HCT116 (cell line): ENCODE data around the gene CAMK1D. TPM values are rescaled to one million over a fixed set of nuclear protein-coding genes. Genes with fewer than 3 reads are reported as not detected.

Source experiments
- ATAC-seq: fragments of 200-7000 bp; cut with Tn5 transposase; 2 replicates; pipeline ENCODE4 v1.9.1; 2020; ENCODE audit warnings: mild to moderate bottlenecking, moderate library complexity
- BruUV-seq: library from RNA; stranded (reverse); fragments of 400-500 nt; replicated peaks from 2 replicates; lab custom pipeline; 2021; lab: Mats Ljungman, UMichigan
- CTCF ChIA-PET: fragments of 300-600 bp; sonication (Branson Sonifier 250); formaldehyde crosslinking; loops from one replicate; lab custom pipeline; 2021; ENCODE audit warnings: antibody characterized with exemption; lab: Charles Lee
- POLR2A ChIA-PET: fragments of 300-600, 350-600 bp; sonication (Branson Sonifier 250); formaldehyde crosslinking; loops from one replicate; lab custom pipeline; 2021; ENCODE audit warnings: antibody characterized with exemption; lab: Charles Lee
- RAD21 ChIA-PET, 2 experiments: fragments of 300-600 bp; sonication (Branson Sonifier 250); formaldehyde crosslinking; loops; one replicate each; lab custom pipeline; 2023; ENCODE audit warnings: low total read pairs in 2 of 2; ENCODE audit not compliant: uncharacterized antibody in 2 of 2, unreplicated experiment in 2 of 2, low non-redundant PET in 1 of 2; lab: Charles Lee
- DNase-seq: peaks from one replicate; pipeline ENCODE4 v3.0.0-alpha.2; 2010; ENCODE audit warnings: low read depth, low spot score
- H2AFZ ChIP-seq: fragments of 200-600 bp; shearing (Covaris generic), sonication (generic); 2 replicates; pipeline ENCODE4 v1.6.1; 2017; ENCODE audit warnings: low read depth, mixed run types, mixed read lengths, antibody characterized with exemption, low read length; ENCODE audit not compliant: poor library complexity, severe bottlenecking
- H3K27ac ChIP-seq: 2 replicates; pipeline ENCODE4 v1.5.1; 2012; ENCODE audit warnings: low read depth, low read length
- H3K27me3 ChIP-seq: fragments of 200-600 bp; sonication (generic); 2 replicates; pipeline ENCODE4 v1.6.1; 2016; ENCODE audit warnings: mixed run types, low read length, mixed read lengths; ENCODE audit not compliant: insufficient read depth
- H3K36me3 ChIP-seq, 2 experiments: fragments of 200-500 bp in 1 of 2; fragments of 200-600 bp in 1 of 2; sonication (Bioruptor generic) in 1 of 2; sonication (generic) in 1 of 2; 2 replicates each; pipeline versions ENCODE4 v1.5.1 to v1.6.1; 2014 to 2016; ENCODE audit warnings: low read length in 2 of 2, inconsistent platforms in 1 of 2, mixed read lengths in 1 of 2, mixed run types in 1 of 2; ENCODE audit not compliant: insufficient read depth in 2 of 2, control insufficient read depth in 1 of 2
- H3K4me1 ChIP-seq, 2 experiments: fragments of 200-600 bp in 1 of 2; sonication (generic) in 1 of 2; 2 replicates each; pipeline versions ENCODE4 v1.5.1 to v1.6.1; 2012 to 2017; ENCODE audit warnings: low read length in 2 of 2, inconsistent platforms in 1 of 2, mild to moderate bottlenecking in 1 of 2, mixed read lengths in 1 of 2, mixed run types in 1 of 2, moderate library complexity in 1 of 2; ENCODE audit not compliant: insufficient read depth in 2 of 2, control insufficient read depth in 1 of 2
- H3K4me2 ChIP-seq: fragments of 200-600 bp; sonication (generic); 2 replicates; pipeline ENCODE4 v1.6.1; 2017; ENCODE audit warnings: mixed run types, low read length, mixed read lengths
- H3K4me3 ChIP-seq, 2 experiments: fragments of 200-600 bp in 1 of 2; sonication (generic) in 1 of 2; replicated peaks in 1 of 2; 2 replicates each; pipeline ENCODE4 v1.5.1; 2011 to 2016; ENCODE audit warnings: low read length in 2 of 2, control low read depth in 1 of 2, low read depth in 1 of 2, mild to moderate bottlenecking in 1 of 2, mixed read lengths in 1 of 2, mixed run types in 1 of 2
- H3K79me2 ChIP-seq: fragments of 200-600 bp; sonication (generic); 2 replicates; pipeline ENCODE4 v1.6.1; 2017; ENCODE audit warnings: mild to moderate bottlenecking, mixed run types, low read length, moderate library complexity, mixed read lengths; ENCODE audit not compliant: insufficient read depth
- H3K9ac ChIP-seq: fragments of 200-600 bp; sonication (generic); 2 replicates; pipeline ENCODE4 v1.6.1; 2016; ENCODE audit warnings: low read length, mixed read lengths
- H3K9me2 ChIP-seq: fragments of 200-600 bp; sonication (generic), shearing (Covaris generic); 2 replicates; pipeline ENCODE4 v1.6.1; 2017; ENCODE audit warnings: mixed run types, mild to moderate bottlenecking, moderate library complexity; ENCODE audit not compliant: insufficient read depth
- H3K9me3 ChIP-seq, 2 experiments: fragments of 200-500 bp in 1 of 2; fragments of 200-600 bp in 1 of 2; sonication (Bioruptor generic) in 1 of 2; sonication (generic) in 1 of 2; 2 replicates each; pipeline ENCODE4 v1.6.1; 2014 to 2017; ENCODE audit warnings: low read length in 2 of 2, mixed read lengths in 2 of 2, inconsistent platforms in 1 of 2, low read depth in 1 of 2, mild to moderate bottlenecking in 1 of 2, mixed run types in 1 of 2, moderate library complexity in 1 of 2; ENCODE audit not compliant: control insufficient read depth in 1 of 2, insufficient read depth in 1 of 2
- H4K20me1 ChIP-seq: fragments of 200-600 bp; sonication (generic), shearing (Covaris generic); 2 replicates; pipeline ENCODE4 v1.6.1; 2017; ENCODE audit warnings: mixed run types, mild to moderate bottlenecking, moderate library complexity; ENCODE audit not compliant: insufficient read depth
- CEBPB ChIP-seq: IDR thresholded peaks from 2 replicates; pipeline ENCODE4 v1.6.1; 2012; ENCODE audit warnings: low read depth
- EGR1 ChIP-seq: IDR thresholded peaks from 2 replicates; pipeline ENCODE4 v1.6.1; 2012; ENCODE audit warnings: low read depth
- ELF1 ChIP-seq: IDR thresholded peaks from 2 replicates; pipeline ENCODE4 v1.6.1; 2012; ENCODE audit warnings: low read depth, borderline replicate concordance
- EZH2 ChIP-seq: fragments of 200-600 bp; sonication (generic); IDR thresholded peaks from 2 replicates; pipeline ENCODE4 v1.6.1; 2017; ENCODE audit warnings: antibody characterized with exemption, mixed run types
- EZH2phosphoT487 ChIP-seq: fragments of 200-600 bp; IDR thresholded peaks from 2 replicates; pipeline ENCODE4 v1.6.1; 2018; ENCODE audit warnings: antibody characterized with exemption, borderline replicate concordance
- FOSL1 ChIP-seq: IDR thresholded peaks from 2 replicates; pipeline ENCODE4 v1.6.1; 2012; ENCODE audit warnings: low read depth
- JUND ChIP-seq: IDR thresholded peaks from 2 replicates; pipeline ENCODE4 v1.6.1; 2012
- POLR2A ChIP-seq: IDR thresholded peaks from 2 replicates; pipeline ENCODE4 v1.7.0; 2011; ENCODE audit warnings: borderline replicate concordance; ENCODE audit not compliant: insufficient read depth, insufficient read length; ENCODE audit errors: extremely low read depth
- SIN3A ChIP-seq: IDR thresholded peaks from 2 replicates; pipeline ENCODE4 v1.6.1; 2012; ENCODE audit warnings: low read depth
- SRF ChIP-seq: IDR thresholded peaks from 2 replicates; pipeline ENCODE4 v1.6.1; 2012; ENCODE audit warnings: low read depth
- TCF7L2 ChIP-seq: IDR thresholded peaks from 2 replicates; pipeline ENCODE4 v1.7.0; 2011; ENCODE audit warnings: borderline replicate concordance, inconsistent platforms; ENCODE audit not compliant: insufficient read depth, insufficient read length; ENCODE audit errors: extremely low read depth
- YY1 ChIP-seq: IDR thresholded peaks from 2 replicates; pipeline ENCODE4 v1.6.1; 2011; ENCODE audit warnings: low read length, low read depth, moderate library complexity, mild to moderate bottlenecking; ENCODE audit not compliant: insufficient replicate concordance; ENCODE audit errors: extremely low read depth
- ZFX ChIP-seq: fragments of 450-650 bp; IDR thresholded peaks from 2 replicates; pipeline ENCODE4 v1.6.1; 2017
- ZNF274 ChIP-seq: fragments of 200-500 bp; sonication (Bioruptor generic); IDR thresholded peaks from 2 replicates; pipeline ENCODE4 v1.6.1; 2014; ENCODE audit warnings: mild to moderate bottlenecking, low read depth, low read length, inconsistent platforms
- intact Hi-C: fragments of 100-400 bp; cut with micrococcal nuclease; formaldehyde crosslinking; loops from 2 replicates; pipeline ENCODE4 v1.10.0; 2022
- total RNA-seq: library from RNA; stranded (reverse); gene quantifications from one replicate; pipeline ENCODE4 v1.2.1, GENCODE V29; 2021; ENCODE audit not compliant: unreplicated experiment
- TF ChIP-seq, protein P1 (sequence below): IDR thresholded peaks from 2 replicates; pipeline ENCODE4 v1.6.1; 2012
- TF ChIP-seq, protein P2 (sequence below): IDR thresholded peaks from 2 replicates; pipeline ENCODE4 v1.6.1; 2012
- TF ChIP-seq, protein P3 (sequence below): IDR thresholded peaks from 2 replicates; pipeline ENCODE4 v1.6.1; 2011; ENCODE audit warnings: mild to moderate bottlenecking, low read length, moderate library complexity; ENCODE audit not compliant: insufficient replicate concordance; ENCODE audit errors: extremely low read depth
- TF ChIP-seq, protein P4 (sequence below), 3 experiments: fragments of 200-600 bp in 1 of 3; sonication (generic) in 1 of 3; IDR thresholded peaks in 2 of 3; conservative IDR thresholded peaks in 1 of 3; 2 replicates each; pipeline ENCODE4 v1.5.1; 2012 to 2017; ENCODE audit warnings: low read depth in 2 of 3, low read length in 2 of 3, antibody characterized with exemption in 1 of 3, borderline replicate concordance in 1 of 3, control low read depth in 1 of 3, mild to moderate bottlenecking in 1 of 3, mixed read lengths in 1 of 3, mixed run types in 1 of 3, moderate library complexity in 1 of 3; ENCODE audit not compliant: insufficient read depth in 1 of 3

The CAMK1D gene
- total RNA-seq, 1 experiment from 2014 or later: 9.6 TPM

DNA sequence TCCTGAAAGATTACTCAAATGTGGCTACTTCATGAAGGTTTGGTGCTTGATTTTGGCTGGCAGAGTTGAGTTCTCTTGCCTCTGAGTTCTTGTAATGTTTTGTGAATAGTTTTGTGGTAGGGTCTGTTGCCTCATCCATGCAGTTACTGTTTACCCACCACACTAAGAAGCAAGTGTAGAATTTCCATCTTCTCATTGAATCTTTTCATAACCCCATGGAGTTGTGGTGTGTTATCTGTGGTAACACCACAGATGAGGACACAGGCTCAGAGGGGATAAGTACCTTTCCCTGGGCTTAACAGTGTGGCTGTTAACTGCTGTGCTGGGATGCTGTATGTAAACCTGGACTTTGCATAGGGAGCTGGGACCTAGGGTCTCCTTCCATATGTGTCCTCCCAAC, 186.3 kb downstream of the CAMK1D start:
- ChIA-PET RAD21 (no interaction called here), POLR2A (no interaction called here), CTCF (no interaction called here)
- no peak overlapping the region for H3K27ac ChIP-seq
- no peaks in the 10 kb centered on the region; a peak in 1 of 4 replicates for H3K4me1 ChIP-seq
- H3K9me2 ChIP-seq: no peaks in the 10 kb centered on the region
- no peaks in the 10 kb centered on the region for H3K27me3 ChIP-seq
- TF ChIP-seq EZH2phosphoT487 (no peak), SRF (no peak), EZH2 (no peak), TCF7L2 (no peak), EGR1 (no peak), SIN3A (no peak), FOSL1 (no peak)
- TF ChIP-seq, protein P1, sequence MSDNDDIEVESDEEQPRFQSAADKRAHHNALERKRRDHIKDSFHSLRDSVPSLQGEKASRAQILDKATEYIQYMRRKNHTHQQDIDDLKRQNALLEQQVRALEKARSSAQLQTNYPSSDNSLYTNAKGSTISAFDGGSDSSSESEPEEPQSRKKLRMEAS: no peak
- TF ChIP-seq, protein P2, sequence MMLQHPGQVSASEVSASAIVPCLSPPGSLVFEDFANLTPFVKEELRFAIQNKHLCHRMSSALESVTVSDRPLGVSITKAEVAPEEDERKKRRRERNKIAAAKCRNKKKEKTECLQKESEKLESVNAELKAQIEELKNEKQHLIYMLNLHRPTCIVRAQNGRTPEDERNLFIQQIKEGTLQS: no peak
- H4K20me1 ChIP-seq: no peaks in the 10 kb centered on the region
- DNase-seq (no peak), ATAC-seq (no peak)
- no peak overlapping the region for H2AFZ ChIP-seq
- H3K4me3 ChIP-seq: no peak overlapping the region
- no peaks in the 10 kb centered on the region for H3K79me2 ChIP-seq
- no peak overlapping the region for H3K4me2 ChIP-seq
- no TSS peak for BruUV-seq
- intact Hi-C loops: no loop called here
- H3K9me3 ChIP-seq: no peaks in the 10 kb centered on the region
- no peaks in the 10 kb centered on the region for H3K36me3 ChIP-seq
- no peak overlapping the region for H3K9ac ChIP-seq

DNA sequence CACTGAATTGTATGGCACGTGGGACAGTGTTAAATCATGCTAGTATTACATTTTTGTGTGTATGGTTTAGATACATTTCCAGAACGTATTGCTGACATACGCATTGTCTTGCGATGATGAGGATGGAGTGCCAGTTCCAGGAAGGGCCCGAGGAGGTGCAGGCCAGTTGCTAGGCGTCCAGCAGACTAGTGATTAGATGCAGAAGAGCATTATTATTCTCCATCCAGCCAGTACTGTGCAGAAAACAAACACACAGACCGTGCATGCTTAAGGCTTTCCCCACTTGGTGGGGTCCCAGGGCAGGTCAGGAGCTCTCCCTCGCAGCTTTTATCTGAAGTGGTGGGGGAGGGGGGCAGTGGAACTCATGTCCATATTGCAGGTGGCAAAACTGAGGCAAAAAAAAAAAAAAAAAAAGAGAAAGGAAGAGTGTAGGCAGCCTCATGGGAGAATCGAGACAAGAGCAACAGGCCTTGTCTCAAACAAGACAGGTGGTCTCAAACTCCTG, 189.2 kb downstream of the CAMK1D start:
- no peak for DNase-seq
- Histone ChIP-seq H3K27me3 (no peaks in the 10 kb centered on the region), H3K4me3 (no peak overlapping the region), H3K9me3 (no peaks in the 10 kb centered on the region), H3K4me1 (no peaks in the 10 kb centered on the region; a peak in 1 of 4 replicates), H3K9ac (no peak overlapping the region), H4K20me1 (no peaks in the 10 kb centered on the region), H3K27ac (no peak overlapping the region), H3K9me2 (no peaks in the 10 kb centered on the region), H3K79me2 (no peaks in the 10 kb centered on the region), H3K4me2 (no peak overlapping the region), H2AFZ (no peak overlapping the region), H3K36me3 (no peaks in the 10 kb centered on the region)
- CTCF ChIA-PET: no interaction called here
- ATAC-seq: no peak
- POLR2A ChIA-PET: no interaction called here
- no TSS peak for BruUV-seq
- RAD21 ChIA-PET: no interaction called here
- intact Hi-C loops: no loop called here
- TF ChIP-seq, protein P2: no peak
- TF ChIP-seq CEBPB (no peak), ELF1 (no peak), EZH2 (no peak), YY1 (no peak), ZFX (no peak), ZNF274 (no peak), JUND (no peak), EZH2phosphoT487 (no peak), POLR2A (no peak)
- TF ChIP-seq, protein P3, sequence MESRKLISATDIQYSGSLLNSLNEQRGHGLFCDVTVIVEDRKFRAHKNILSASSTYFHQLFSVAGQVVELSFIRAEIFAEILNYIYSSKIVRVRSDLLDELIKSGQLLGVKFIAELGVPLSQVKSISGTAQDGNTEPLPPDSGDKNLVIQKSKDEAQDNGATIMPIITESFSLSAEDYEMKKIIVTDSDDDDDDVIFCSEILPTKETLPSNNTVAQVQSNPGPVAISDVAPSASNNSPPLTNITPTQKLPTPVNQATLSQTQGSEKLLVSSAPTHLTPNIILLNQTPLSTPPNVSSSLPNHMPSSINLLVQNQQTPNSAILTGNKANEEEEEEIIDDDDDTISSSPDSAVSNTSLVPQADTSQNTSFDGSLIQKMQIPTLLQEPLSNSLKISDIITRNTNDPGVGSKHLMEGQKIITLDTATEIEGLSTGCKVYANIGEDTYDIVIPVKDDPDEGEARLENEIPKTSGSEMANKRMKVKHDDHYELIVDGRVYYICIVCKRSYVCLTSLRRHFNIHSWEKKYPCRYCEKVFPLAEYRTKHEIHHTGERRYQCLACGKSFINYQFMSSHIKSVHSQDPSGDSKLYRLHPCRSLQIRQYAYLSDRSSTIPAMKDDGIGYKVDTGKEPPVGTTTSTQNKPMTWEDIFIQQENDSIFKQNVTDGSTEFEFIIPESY: no peak
- TF ChIP-seq, protein P4, sequence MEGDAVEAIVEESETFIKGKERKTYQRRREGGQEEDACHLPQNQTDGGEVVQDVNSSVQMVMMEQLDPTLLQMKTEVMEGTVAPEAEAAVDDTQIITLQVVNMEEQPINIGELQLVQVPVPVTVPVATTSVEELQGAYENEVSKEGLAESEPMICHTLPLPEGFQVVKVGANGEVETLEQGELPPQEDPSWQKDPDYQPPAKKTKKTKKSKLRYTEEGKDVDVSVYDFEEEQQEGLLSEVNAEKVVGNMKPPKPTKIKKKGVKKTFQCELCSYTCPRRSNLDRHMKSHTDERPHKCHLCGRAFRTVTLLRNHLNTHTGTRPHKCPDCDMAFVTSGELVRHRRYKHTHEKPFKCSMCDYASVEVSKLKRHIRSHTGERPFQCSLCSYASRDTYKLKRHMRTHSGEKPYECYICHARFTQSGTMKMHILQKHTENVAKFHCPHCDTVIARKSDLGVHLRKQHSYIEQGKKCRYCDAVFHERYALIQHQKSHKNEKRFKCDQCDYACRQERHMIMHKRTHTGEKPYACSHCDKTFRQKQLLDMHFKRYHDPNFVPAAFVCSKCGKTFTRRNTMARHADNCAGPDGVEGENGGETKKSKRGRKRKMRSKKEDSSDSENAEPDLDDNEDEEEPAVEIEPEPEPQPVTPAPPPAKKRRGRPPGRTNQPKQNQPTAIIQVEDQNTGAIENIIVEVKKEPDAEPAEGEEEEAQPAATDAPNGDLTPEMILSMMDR (IDR thresholded peaks at IDR 0.05 in 2 of 3, conservative IDR thresholded peaks at IDR 0.05 in 1 of 3; ENCODE audit: borderline replicate concordance in 1 of 3, insufficient read depth in 1 of 3, low read depth in 2 of 3, low read length in 2 of 3): no peak
